Activated CD4-positive, CD25-positive, alpha-beta regulatory T cell (primary cell): ENCODE results near the gene SRSF2.
A peak's percentile ranks its signal among the peaks of the same experiment; 100 is the strongest.
"Not testable (repeated sequence)": the region's sequence is repeated elsewhere in the genome, so short reads cannot be mapped to it uniquely, and the experiment has no call there.

Experiments used
- DNase-seq, 4 experiments: peaks; one replicate each; lab custom pipeline; 2025; lab: John Stamatoyannopoulos, UW

The SRSF2 gene

DNA sequence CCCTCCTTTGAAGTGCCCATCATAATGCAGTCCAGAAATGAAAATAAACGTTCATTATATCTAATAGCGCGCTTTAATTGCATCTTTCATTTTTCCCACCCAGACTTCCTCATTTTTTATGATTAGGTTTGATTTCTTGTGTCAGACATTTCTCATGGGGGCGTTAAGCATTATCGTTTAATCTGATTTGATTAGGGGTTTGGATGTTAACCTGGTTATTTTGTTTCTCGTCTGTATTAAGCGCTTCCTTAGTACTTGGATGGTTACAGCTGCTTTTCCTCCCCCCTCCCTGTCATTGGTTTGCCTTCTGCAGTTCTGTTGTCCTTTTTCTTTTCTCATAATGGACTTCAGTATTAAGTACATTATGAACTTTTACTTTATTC is 1.3 kb upstream of the SRSF2 start:
- DNase-seq = no peak

DNA sequence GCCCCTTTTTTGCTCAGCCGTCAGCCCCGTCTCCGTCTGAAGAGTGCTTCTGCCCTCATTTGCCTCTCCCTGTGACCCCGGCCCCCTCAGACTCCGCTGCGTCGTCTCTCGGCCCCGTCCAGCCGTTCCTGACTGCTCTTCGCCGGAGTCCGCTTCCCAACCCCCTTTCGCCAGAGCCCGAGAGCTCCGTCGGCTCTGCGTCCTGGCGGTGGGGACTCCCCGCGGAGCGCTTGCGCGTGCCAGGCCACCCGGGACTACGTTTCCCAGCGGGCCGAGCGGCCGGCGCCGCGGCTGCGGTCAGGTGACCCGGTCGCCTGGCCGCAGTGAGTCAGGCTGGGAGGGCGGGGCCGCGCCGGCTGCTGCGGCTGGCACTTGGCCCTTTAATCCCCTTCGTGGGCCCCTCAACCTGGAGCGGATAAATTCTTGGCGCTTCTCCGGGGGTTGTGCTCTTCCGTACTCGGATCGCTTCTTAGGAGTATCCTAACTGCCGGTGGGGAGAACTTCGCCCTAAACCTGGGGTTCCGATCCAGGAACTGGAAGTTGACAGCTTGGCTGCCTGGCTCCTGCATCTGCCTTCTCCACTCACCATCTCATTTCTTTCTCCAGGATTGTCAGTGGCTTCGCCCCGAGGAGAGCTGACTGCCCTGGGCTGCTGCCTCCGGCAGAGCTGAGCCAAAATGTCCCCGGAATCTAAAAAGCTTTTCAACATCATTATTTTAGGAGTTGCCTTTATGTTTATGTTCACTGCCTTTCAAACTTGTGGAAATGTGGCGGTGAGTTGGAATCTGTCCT is 741 bp upstream of the SRSF2 start, which contains the start of gene MFSD11:
Gene MFSD11 (plus strand): TSS at position 444 of the 792 bp plus-strand sequence. CDS start 234 bp downstream, at position 678.
- peak; percentile 74 to 89 (median 86) for DNase-seq

DNA sequence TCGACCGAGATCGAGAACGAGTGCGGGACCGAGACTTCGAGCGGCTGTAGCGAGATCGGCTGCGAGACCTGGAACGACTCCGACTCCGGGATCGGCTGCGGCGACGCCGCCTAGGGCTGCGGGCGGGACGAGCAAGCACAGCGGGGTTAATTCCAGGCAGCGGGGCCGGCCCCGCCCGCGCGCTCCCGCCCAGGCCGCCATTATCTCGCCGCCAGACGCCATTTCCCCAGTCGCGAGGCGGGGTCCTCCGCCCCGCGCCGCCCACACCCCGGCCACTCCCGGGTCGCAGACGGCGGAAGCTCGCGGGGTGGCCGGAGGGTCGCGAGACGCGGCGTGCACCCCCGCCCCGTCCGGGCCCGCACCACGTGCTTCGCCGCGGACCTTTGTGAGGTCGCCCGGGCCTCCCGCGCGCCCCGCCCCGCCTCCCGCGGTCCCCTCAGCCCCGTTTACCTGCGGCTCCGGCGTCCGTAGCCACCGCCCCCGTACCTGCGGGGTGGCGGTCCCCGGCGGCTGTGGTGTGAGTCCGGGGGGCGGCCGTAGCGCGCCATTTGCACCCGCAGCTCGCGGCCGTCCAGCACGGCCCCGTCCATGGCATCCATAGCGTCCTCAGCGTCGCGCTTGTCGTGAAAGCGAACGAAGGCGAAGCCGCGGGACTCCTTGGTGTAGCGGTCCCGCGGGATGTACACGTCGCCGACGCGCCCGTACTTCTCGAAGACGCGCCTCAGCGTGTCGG is 616 bp downstream of the SRSF2 start:
- DNase-seq = peak in 2 of 4 experiments; percentile 37 to 54

DNA sequence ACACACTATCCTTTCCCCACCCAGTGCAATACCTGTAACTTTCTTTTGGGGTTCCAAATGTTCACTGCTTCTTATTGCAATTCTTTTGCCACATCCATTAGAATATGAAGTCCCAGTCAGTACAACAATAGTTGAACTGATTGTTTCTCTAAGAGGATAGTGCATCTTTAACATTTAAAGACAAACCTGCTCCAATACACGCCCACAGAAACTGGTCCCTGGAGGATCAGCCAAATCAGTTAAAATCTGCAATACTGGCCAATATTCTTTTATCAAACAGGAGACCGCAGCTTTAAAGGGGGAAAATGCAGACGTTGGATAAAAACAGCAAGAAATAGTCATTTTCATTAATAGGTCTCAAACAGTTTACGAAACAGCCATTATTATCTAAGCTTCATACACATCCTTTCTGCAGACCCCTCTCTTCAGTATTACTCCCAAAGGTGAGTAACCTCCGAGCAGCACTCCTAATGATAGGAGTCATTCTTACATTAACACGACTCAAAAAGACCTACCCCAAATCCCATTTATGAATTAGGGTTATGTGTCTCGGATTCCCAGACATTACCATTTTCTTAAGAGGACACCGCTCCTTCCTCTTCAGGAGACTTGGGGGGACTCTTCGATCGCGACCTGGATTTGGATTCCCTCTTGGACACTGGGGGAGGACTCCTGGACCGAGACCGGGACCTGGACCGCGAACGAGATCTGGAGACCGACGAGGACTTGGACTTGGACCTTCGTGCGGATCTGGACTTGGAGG is 1.4 kb downstream of the SRSF2 start:
- DNase-seq = no peak

DNA sequence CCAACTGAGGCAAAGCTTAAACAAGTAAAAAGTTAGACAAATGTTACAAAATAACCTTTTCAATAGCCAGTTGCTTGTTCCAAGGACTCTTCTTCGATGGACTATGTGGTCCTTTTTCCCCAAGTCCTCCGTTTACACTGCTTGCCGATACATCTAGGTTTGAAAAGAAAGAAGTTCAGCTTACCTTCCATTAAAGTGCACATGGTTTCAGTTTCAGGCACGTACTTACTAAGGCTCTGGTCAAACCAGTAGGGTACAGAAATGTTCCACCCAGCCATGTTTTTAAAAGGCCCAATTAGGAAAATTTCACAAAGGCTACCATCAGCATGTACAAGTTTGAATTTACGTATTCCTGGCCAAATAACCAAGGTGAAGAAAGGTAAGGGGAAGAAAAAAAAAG is 2.1 kb downstream of the SRSF2 start:
- no peak for DNase-seq

DNA sequence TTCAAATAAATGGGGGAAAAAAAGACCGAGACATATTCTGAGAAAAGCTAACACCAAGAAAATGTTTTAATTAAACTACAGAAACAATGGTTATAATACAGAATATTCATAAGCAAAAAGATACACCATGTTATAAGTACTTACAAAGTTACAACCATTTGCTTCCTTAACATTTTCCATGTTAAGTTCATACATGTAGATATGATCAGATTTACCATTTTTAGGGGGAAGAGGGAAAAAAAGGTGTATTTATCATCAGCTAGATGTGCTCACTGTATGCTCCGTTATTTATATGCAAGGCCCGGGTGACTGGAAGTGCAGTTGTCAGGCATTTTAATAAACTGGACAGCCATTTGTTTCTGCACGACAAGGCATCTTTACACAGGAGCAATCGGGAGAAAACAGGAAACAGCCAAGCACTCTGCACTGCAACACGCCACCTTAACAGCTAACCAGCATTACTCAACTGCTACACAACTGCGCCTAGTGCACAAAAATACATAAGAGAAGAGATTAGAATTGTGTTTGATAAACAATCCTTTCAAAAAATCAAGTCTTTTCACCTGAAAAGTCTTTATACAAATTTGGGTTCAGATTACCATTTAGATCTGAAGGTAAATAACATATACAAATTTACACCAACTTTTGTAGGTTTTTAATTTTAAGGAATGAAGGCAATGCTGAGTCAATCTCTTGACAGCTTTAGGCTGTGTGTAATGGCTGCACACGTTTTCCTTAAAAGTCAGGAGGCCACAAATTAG is 2.9 kb downstream of the SRSF2 start:
- no peak for DNase-seq

DNA sequence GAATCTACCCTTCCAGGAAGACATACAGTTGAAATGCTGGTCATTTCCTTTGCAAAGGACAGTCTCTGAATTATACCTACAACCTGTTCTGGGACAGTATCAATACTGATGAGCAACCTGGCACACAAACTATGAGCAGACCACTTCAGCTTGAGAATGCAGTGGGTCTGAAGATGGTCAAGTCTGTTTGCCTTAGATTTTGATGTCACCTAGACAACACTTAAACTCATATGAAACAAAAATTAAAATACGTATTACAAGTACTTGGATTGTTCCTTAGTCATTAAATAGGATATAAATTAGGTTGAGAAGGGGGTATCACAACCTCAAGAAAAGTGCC is 3.5 kb downstream of the SRSF2 start:
- DNase-seq = no peak

DNA sequence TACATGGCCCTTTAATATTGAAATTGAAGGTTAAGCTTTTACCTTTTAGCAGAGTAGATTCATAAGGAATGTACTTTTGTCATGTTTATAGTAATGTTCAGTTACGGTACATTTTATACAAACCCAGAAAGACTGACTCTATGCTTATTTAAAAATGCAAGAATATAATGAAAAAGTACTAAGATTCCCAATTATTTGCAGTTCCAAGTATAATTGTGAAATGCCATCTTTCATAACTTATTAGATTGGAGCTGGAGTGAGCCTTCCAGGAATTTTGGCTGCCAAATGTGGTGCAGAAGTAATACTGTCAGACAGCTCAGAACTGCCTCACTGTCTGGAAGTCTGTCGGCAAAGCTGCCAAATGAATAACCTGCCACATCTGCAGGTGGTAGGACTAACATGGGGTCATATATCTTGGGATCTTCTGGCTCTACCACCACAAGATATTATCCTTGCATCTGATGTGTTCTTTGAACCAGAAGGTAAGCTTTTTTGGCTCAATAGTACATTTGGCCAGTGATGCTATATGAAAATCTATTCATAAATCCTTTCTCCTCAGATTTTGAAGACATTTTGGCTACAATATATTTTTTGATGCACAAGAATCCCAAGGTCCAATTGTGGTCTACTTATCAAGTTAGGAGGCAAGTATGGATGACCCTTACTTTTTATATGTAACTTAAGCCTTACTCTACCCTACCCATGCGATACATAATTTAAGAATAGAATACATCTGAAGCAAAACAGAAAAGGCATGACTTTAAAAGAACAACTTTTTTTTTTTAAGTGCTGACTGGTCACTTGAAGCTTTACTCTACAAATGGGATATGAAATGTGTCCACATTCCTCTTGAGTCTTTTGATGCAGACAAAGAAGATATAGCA is 4.2 kb downstream of the SRSF2 start:
- no peak for DNase-seq

DNA sequence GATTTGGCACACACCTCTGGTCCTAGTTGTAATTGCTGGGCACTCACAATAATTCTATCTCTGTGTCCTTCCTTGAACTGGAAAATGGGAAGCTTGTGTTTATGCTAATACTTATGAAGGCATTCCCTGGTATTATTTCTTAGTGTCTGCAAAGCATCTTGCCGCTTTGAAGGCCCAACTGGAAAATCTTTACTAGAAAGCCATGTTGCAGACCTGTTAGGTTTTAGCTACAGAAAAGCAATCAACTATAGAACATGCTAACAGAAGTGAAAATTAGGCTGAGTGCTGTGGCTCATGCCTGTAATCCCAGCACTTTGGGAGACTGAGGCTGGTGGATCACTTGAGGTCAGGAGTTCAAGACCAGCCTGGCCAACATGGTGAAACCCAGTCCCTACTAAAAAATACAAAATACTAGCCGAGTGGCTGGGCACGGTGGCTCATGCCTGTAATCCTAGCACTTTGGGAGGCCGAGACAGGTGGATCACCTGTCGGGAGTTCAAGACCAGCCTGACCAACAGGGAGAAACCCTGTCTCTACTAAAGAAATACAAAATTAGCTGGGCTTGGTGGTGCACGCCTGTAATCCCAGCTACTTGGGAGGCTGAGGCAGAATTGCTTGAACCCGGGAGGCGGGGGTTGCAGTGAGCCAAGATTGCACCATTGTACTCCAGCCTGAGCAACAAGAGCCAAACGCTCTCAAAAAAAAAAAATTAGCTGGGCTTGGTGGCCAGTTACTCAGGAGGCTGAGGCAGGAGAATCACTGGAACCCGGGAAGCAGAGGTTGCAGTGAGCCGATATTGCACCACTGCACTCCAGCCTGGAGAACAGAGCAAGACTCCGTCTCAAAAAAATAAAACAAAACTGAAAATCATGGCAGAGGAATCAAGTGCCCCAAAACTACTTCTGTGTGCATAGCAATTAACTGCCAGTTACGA is 5.1 kb downstream of the SRSF2 start:
- not testable (repeated sequence) for DNase-seq

DNA sequence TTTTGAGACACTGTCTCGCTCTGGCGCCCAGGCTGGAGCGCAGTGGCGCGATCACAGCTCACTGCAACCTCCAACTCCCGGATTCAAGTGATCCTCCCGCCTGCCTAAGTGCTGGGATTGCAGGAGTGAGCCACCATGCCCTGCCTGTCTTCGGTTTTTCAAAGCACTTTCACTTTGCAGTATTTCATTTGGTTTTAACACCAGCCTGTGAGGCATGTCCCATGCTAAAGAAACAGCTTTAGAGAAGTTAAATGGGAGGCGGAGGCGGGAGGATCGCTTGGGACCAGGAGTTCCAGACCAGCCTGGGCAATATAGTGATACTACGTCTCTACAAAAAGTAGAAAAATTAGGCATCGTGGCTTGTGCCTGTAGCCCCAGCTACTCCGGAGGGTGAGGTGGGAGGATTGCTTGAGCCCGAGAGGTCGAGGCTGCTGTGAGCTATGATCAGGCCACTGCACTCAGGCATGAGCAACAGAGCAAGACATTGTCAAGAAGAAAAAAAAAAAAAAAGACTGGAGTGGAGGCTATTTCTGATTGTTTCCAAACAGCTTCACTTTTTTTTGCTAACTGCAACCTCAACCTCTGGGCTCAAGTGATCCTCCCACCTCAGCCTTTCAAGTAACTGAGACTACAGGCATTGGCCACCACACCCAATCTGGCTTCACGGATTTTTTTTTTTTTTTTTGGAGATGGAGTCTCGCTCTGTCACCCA is 9.2 kb downstream of the SRSF2 start:
- no peak for DNase-seq

DNA sequence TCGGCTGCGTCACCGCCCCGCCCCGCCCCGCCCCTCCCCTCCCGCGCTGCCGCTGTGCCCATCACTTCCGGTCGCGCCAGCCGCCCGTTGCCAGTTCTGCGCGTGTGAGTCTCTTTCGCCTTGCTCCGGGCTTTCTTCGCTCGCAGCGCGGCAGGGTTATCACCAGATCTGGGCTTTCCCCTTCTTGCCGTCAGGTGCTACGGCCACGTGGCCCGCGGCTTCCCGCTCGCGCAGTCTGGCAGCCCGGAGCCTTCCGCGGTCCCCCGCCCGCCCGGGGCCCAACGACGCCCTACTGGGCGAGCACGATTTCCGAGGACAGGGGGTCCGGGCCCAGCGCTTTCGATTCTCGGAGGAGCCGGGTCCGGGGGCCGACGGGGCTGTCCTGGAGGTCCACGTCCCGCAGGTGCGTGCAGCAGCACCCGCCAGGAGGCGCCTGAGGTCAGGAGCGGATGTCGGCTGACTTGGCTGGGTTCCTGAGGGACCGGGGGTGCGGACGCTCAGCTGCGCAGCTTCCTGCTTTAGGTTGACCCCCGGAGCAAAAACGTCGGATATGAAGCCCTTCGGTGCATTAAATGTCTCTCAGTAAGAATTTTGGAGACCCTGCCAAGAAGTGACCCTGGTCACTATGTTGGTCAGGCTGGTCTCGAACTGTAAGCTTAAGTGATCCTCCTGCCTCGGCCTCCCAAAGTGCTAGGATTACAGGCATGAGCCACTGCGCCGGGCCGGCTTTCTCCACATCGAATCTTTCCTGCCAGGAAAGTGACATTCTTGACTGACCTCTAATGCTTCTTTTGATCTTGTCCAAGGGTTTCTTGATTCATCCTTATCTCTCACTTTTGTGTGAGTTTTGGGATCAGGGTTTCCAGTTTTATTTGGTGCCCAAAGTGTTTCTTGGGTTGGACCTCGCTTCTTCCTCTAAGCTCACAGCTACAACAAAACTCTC is 10.1 kb downstream of the SRSF2 start, which contains the start of gene METTL23:
Gene METTL23 (plus strand): TSS at position 64 of the 943 bp plus-strand sequence. CDS start 2,872 bp downstream, outside the sequence.
- peak; percentile 70 to 86 (median 72) for DNase-seq

DNA sequence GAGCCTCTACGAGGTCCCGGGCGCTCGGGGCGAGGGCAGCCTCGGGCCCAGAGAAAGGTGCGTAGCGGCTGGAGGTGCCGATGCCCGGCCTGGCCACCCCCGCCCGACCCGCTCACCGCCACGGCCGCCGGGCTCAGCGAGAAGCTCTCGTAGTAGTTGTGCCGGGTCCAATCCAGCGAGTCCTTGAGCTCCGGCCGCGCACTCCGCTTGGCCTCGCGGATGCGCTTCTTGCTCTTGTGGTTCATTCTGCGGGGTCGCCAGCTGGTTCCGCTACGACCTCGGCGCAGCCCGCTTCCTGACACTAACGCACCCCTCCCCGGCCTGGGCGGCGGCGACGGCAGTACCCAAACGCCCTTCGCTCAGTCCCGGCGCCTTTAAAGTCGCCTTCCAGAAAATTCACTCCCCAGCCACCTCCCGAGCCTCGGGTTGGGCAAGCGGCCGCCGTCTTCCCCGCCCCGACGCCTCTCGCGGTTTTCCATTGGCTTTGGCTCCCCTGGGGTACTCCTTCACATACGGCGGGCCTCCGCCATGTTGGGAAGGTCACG is 10.8 kb downstream of the SRSF2 start, which contains the start of gene JMJD6:
Gene JMJD6 (minus strand): TSS at position 376 of the 545 bp plus-strand sequence. CDS start 131 bp downstream, at position 245.
- peak in 3 of 4 experiments; percentile 86 to 91 (median 88) for DNase-seq

DNA sequence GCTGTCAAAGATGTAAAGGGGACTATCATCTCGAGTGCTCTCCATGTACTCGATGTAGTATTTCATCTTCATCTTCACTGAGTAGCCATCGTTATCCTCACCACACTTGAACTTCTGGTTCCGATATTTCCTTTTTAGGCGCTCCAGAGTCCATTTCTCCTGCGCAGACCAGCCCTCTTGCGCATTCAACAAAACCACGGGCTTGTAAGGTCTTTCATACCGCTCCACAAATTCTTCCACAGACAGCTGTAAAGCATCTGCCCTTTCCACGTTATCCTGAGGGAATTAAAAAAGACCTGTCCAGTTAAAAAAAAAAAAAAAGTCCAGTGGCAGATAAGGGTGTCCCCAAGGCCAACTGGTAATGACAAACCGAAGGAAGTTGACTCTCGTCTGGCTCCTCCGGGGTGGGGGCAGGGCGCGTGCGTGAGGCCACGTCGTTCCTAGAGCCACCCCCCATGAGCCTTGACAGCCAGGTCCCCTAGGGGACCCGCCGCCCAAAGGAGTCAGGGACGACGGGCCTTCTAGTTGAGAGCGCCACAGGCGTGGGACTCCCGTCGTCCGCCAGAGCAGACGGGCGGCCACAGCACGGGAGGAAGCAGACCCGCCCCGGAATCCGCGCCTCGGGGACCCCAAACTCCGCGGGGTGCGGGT is 11.4 kb downstream of the SRSF2 start:
- DNase-seq = peak; percentile 47 to 60 (median 52)

DNA sequence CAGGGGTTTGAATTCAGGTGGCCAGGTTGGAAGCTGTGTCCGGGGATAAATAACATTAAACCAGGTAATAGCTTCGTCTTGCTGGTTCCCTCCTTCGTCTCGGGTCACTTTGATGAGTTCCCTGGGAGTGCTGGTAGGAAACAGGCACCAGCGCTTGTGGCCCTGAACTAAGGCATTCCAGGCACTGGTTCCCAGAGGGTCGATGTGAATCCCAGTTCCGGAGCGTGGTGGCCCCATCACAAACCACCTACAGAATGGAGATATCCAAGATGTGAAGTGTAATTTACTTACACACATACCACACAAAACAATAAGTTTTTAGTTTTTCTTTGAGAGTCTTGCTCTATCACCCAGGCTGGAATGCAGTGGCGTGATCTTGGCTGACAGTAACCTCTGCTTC is 13.3 kb downstream of the SRSF2 start:
- no peak for DNase-seq

DNA sequence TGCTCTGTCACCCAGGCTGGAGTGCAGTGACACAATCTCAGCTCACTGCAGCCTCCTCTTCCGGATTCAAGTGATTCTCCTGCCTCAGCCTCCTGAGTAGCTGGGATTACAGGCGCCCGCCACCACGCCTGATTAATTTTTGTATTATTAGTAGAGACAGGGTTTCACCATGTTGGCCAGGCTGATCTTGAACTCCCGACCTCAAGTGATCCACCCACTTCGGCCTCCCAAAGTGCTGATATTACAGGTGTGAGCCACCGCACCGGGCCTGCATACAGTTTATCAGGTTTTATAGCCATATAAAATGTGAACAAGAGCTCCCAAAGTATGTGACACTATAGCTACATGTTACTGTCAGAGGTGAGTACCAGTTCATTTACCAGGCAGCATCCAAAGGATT is 14.2 kb downstream of the SRSF2 start:
- DNase-seq = not testable (repeated sequence)

DNA sequence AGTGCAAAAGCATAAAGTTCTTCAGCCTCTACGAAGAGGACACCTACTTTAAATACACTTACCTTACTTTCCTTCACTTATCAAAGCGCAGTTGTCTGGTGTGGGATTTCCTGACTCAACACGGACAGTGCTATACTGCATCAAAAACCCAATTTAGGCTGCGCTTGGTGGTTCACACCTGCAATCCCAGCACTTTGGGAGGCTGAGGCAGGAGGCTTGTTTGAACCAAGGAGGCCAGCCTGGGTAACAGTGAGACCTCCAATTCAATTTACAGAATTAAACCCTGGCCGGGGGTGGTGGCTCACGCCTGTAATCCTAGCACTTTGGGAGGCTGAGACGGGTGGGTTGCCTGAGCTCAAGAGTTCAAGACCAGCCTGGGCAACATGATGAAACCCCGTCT is 14.9 kb downstream of the SRSF2 start:
- no peak for DNase-seq

DNA sequence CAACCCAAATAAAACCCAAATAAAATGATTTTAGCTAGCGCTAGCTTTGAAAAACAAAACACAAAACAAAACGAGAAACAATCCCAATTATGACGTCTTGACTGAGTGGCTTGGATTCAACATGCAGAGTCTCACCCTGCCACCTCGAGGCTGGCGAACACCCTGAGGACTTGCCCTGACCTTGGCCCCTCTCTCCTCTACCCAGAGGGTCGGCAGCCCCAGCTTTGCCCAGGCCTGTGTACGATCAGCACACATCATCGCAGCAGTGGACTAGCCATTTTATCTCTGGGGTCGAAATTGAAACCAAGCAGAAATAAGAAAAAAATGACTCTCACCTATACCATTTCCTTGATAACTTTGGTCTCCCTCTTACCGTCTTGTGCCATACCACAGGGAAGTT is 15.7 kb downstream of the SRSF2 start:
- no peak for DNase-seq
